ENCODE data around the gene OIT3.
"Not testable (repeated sequence)": the region's sequence is repeated elsewhere in the genome, so short reads cannot be mapped to it uniquely, and the experiment has no call there.

OIT3 gene

DNA sequence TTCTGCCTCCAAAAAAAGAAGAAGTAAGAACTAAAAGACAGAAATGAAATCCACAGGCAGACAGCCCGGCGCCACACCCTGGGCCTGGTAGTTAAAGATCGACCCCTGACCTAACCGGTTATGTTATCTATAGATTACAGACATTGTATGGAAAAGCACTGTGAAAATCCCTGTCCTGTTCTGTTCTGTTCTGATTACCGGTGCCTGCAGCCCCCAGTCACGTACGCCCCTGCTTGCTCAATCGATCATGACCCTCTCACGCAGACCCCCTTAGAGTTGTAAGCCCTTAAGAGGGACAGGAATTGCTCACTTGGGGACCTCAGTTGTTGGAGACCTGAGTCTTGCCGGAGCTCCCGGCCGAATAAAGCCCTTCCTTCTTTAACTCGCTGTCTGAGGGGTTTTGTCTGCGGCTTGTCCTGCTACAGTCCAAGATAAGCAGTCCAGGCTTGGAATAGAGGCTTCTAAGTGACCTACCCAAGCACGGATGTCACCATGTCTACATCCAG is 10.5 kb downstream of the OIT3 start:
- DNase-seq (ENCODE audit: low read depth in 3 of 3) = not testable (repeated sequence)

DNA sequence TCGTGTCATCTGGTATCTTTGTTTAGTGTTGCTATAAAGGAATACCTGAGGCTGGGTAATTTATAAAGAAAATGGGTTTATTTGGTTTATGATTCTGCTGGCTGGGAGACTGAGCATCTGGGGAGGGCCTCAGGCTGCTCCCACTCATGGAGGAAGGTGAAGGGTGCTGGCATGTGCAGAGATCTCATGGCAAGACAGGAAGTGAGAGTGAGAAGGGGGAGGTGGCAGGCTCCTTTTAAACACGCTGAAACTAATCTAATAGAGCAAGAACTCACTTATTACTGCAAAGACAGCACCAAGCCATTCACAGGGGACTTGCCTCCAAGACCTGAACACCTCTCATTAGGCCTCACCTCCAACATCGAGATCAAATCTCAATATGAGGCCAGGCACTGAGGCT is 11.3 kb downstream of the OIT3 start:
- DNase-seq (ENCODE audit: low read depth in 3 of 3) = no peak

DNA sequence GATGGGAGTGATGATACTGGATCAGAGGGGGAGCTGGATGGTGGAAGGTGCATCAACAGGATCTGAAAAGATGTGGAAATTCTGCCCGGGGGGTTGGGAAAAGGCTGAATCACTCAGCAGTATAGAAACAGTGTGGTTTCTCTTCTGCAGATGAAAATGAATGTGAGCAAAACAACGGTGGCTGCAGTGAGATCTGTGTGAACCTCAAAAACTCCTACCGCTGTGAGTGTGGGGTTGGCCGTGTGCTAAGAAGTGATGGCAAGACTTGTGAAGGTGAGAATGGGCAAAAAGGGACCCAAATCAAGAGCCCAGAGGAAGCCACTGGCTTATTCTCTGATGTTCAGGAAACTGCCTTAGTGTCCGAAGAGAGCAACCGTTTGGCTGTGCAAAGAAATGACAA is 12.9 kb downstream of the OIT3 start:
- DNase-seq (ENCODE audit: low read depth in 3 of 3) = no peak

DNA sequence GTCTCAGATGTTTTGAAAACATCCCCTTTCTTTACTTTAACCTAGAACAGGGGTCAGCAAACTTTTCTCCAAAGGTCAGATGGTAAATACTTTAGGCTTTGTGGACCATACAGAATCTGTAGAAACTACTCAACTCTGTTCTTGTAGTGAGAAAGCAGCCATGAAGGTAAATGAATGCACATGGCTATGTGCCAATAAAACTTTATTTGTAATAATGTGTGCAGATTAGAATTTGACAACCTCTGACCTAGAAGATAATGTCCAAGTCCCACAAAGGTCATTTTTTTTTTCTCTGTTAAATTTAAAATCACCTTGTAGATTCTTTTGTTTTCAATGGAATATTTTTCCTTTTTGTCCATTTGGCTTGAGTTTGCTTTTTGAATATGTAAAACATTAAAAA is 17.2 kb downstream of the OIT3 start:
- no peak for DNase-seq (ENCODE audit: low read depth in 3 of 3)

DNA sequence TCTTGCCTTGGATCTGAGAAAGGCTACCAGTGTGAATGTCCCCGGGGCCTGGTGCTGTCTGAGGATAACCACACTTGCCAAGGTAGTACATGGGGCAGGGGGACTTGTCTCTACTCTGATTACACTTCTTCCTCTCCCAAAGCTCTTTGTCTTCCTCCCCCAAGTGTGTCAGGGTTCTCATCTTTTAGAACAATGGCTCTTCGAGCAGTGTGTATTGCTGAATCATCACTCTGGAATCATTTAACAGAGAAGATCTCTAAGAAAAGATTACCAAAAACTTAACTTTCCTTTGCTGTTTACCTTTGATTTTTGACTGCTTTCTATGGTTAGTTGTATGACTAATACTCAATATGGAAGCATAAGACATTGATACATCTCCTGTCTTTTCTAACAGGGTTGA is 18.2 kb downstream of the OIT3 start:
- no peak for DNase-seq (ENCODE audit: low read depth in 3 of 3)

DNA sequence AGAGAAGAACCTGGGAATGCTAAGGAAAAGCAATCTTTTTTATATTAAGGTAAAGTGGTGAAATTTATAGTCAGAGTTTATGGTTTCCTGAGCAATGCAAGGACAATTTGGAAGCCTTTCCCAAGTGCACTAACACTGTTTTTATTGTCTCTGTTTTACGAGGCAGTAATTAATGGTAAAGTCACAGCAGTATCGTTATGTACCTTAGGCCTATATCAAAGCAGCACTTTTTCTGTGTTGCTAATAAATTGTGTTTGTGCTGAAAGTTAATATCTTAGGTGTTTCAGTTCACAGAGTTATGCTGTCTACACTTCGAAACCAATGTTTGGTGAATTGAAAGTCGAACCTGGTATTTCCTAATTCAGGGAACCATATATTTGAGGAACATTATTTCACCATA is 19.2 kb downstream of the OIT3 start:
- DNase-seq (ENCODE audit: low read depth in 3 of 3) = no peak

DNA sequence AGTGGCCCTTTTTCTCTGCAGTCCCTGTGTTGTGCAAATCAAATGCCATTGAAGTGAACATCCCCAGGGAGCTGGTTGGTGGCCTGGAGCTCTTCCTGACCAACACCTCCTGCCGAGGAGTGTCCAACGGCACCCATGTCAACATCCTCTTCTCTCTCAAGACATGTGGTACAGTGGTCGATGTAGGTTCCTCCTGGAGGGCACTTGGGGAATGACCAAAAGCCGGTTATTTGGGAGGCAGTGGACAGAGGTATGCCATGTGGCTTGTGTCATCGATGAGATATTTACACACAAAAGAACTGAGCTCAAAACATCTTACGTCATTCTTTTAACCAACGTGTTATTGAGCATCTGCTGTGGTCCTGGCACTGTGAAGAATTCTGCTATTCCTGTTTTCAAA is 19.7 kb downstream of the OIT3 start:
- DNase-seq (ENCODE audit: low read depth in 3 of 3) = no peak

DNA sequence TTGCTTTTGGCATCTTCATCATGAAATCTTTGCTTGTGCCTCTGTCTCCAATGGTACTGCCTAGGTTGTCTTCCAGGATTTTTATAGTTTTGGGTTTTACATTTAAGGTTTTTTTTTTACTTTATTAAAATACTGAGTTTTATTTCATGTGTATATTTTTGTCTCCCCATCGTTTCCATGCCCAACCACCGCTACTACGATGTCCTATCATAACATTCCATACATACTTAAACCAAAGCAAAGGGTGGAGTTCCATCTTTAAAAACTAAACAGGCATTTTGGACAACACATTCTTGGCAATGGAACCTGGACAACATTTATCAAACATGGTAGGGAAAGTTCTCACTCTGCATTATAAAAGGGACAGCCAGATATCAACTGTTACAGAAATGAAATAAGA is 23.7 kb downstream of the OIT3 start:
- DNase-seq (ENCODE audit: low read depth in 3 of 3) = not testable (repeated sequence)

DNA sequence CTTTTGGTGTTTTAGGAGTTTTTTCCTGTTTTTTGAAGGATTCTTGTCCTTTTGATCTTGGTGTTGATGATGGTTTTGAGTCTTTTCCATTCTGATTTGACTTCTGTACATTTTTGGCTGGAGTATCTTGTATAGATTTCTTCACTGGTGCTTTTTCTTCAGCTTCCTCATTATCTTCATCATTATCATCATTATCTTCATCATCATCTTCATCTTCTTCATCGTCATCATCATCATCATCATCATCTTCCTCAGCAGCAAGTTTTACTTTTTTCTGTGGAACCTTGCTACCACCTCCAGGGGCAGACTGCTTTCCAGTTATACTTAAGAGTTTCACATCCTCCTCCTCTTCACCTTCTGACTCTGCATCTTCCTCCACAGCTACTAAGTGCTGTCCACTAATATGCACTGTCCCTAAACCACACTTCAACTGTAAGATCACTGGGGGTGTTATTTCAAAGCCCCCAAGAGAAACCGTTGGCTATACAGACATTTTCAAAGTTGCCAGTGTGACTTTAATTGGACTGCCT is 24.3 kb downstream of the OIT3 start:
- not testable (repeated sequence) for DNase-seq (ENCODE audit: low read depth in 3 of 3)

DNA sequence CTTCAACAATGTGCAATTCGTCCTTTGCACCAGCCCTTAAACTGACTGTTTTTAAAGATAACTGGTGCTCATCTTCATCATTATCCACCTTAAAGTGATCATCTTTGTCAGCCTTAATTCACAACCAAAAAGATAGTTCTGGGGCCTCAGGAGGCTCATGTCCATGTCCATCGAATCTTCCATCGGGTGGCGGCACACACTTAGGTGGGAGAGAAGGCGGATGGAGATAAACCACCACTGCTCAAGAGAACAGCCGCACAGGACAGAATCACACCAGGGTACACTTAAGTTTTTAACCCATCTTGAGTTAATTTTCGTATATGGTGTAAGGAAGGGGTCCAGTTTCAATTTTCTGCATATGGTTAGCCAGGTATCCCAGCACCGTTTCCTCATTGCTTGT is 24.8 kb downstream of the OIT3 start:
- no peak for DNase-seq (ENCODE audit: low read depth in 3 of 3)

DNA sequence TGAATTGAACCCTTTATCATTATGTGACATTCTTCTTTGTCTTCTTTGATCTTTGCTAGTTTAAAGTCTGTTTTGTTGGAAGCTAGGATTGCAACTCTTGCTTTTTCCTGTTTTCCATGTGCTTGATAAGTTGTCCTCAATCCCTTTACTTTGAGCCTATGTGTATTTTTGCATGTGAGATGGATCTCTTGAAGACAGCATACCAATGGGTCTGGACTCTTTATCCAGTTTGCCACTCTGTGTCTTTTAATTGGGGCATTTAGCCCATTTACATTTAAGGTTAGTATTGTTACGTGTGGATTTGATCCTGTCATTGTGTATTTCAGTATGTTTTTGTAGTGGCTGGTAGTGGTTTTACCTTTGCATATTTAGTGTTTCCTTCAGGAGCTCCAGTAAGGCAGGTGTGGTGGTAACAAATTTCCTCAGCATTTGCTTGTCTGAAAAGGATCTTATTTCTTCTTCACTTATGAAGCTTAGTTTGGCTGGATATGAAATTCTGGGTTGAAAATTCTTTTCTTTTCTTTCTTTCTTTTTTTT is 27.7 kb downstream of the OIT3 start:
- not testable (repeated sequence) for DNase-seq (ENCODE audit: low read depth in 3 of 3)

DNA sequence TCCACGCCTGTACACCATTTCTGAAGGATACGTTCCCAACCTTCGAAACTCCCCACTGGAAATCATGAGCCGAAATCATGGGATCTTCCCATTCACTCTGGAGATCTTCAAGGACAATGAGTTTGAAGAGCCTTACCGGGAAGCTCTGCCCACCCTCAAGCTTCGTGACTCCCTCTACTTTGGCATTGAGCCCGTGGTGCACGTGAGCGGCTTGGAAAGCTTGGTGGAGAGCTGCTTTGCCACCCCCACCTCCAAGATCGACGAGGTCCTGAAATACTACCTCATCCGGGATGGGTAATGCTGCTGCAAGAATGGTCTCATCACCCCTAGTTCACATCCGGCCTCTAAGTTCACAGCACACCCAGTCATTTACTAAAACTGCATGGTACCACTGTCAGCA is 30.8 kb downstream of the OIT3 start:
- DNase-seq (ENCODE audit: low read depth in 3 of 3) = no peak

DNA sequence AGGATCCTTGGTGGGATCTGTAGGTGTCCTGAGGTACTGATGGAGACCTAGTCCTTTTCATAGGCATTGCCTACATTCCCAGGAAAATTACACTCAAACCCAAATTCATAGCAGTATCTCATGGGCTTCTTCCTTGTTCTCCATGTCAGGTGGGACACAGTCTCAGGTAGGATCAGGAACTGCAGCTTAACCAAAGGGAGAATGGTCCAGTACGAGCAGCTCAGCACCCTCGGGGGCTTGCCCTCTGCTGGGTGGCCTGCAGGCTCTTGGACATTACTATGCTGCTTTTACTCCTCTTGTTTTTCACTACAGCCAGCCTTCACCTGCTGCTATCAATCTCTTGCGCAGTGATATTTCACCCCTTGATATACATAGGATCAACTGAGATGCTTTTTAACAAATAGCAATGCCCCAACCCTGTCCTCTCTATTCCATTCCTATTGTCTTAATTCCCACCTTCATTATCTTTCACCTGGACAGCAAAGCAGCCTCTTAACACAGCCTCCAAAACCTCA is 32.5 kb downstream of the OIT3 start:
- DNase-seq (ENCODE audit: low read depth in 3 of 3) = no peak

DNA sequence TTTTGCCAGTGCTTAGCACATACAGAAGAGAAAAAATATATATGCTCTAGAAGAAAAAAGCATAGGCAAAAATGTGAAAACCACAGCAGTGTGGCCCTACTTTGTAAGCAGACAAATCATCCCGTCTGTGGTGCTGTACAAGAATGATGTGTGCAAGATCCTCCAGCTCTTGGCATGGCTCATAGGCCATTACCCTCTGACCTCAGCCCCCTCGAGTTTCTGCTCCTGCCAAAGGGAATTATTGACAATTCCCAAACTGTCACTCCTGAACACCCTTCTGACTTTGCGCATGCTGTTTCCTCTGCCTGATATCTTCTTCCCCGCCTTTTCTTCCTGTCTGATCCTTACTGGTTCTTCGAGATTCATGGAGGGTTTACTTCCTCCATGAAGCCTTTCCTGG is 33.9 kb downstream of the OIT3 start:
- no peak for DNase-seq (ENCODE audit: low read depth in 3 of 3)

DNA sequence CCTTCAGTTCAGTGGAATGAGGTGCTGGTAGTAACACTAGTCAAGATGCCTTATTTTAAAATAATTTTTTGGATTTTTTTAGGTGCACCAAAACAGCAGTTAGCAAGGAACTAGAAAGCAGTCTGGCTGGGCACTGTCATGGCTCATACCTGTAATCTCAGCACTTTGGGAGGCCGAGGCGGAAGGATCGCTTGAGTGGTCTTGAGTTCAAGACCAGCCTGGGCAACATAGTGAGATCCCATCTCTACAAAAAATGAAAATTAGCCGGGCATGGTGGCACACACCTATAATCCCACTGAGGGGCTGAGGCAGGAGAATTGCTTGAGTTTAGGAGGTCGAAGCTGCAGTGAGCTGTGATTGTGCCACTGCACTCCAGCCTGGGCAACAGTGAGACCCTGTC is 35.3 kb downstream of the OIT3 start:
- no peak for DNase-seq (ENCODE audit: low read depth in 3 of 3)

DNA sequence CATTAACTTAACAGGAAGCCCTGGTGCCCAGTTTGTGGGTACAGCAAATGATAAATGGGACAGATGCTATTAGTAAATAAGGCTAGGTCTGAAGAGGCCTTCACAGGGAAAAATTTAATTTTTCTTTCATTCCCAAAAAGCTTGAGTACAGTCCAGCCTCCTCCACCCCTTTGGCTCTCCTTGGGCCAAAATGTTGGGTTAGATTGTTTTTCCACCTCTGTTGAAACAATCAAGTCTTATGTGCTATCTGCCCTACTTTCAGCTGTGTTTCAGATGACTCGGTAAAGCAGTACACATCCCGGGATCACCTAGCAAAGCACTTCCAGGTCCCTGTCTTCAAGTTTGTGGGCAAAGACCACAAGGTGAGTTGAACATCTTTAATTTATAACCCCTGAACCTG is 36.7 kb downstream of the OIT3 start:
- no peak for DNase-seq (ENCODE audit: low read depth in 3 of 3)

DNA sequence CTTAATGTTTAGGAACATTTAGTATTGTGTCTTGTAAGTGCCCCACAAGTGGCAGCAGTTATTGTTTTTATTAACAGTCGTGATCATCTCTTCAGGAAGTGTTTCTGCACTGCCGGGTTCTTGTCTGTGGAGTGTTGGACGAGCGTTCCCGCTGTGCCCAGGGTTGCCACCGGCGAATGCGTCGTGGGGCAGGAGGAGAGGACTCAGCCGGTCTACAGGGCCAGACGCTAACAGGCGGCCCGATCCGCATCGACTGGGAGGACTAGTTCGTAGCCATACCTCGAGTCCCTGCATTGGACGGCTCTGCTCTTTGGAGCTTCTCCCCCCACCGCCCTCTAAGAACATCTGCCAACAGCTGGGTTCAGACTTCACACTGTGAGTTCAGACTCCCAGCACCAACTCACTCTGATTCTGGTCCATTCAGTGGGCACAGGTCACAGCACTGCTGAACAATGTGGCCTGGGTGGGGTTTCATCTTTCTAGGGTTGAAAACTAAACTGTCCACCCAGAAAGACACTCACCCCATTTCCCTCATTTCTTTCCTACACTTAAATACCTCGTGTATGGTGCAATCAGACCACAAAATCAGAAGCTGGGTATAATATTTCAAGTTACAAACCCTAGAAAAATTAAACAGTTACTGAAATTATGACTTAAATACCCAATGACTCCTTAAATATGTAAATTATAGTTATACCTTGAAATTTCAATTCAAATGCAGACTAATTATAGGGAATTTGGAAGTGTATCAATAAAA is 38.9 kb downstream of the OIT3 start:
- DNase-seq (ENCODE audit: low read depth in 3 of 3) = no peak

DNA sequence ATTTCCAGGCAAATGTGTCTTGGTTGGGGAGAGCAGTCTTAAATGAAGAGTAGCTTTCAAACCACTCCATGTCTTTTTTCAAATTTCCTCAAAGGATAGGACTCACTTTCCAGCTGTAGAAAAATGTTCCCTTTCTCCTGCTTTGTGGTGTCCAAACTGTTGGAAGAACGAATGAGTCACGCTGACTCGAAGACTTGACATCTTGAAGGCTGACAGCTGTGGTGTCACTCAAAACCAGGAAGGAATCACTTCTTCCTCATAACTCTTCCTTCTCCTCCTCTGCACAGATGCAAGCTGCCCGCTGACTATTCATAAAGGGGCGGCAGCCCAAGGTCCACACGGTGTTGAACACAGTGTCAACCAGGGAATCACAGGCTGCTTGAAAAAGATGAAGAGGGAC is 41.8 kb downstream of the OIT3 start:
- no peak for DNase-seq (ENCODE audit: low read depth in 3 of 3)

DNA sequence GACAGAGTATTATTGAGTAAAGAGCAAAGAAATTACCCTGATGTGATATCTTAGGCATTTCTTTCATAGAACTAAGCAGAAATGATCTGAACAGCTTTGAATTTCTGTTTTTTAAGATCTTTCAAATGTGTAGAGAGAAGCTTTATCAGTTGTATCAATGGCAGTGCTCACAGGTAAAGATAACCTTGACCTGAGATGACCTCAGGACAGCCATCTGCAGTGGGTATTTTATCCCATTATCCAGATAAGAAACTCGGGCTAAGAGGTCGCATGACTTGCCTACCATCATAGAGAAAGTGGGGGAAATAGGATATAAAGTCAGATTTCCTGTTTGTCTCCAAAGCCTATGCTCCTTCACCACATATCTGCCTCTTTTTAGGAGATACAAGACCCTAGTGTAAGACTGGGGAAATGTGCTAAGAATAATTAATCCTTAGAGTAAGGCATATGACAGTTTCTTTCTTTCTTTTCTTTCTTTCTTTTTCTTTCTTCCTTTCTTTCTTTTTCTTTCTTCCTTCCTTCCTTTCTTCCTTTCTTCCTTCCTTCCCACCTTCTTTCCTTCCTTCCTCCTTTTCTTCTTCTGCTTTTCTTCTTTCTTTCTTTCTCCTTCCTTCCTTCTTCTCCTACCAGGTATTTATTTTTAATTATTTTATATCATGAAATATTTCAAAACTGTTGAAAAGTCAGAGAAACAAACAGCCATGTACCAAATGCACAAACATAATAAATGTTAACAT is 50.1 kb downstream of the OIT3 start:
- DNase-seq (ENCODE audit: low read depth in 3 of 3) = no peak

DNA sequence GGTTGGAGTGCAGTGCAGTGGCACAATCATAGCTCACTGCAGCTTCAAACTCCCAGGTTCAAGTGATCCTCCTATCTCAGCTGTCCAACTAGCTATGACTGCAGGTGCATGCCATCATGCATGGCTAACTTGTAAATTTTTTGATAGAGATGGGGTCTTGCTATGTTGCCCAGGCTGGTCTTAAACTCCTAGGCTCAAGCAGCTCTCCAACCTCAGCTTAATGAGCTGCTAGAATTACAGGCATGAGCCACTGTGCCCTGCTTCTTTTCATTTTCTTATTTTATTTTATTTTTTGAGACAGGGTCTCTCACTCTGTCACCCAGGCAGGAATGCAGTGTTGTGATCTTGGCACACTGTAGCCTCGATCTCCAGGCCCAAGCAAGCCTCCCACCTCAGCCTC is 53.4 kb downstream of the OIT3 start:
- DNase-seq (ENCODE audit: low read depth in 3 of 3) = no peak

DNA sequence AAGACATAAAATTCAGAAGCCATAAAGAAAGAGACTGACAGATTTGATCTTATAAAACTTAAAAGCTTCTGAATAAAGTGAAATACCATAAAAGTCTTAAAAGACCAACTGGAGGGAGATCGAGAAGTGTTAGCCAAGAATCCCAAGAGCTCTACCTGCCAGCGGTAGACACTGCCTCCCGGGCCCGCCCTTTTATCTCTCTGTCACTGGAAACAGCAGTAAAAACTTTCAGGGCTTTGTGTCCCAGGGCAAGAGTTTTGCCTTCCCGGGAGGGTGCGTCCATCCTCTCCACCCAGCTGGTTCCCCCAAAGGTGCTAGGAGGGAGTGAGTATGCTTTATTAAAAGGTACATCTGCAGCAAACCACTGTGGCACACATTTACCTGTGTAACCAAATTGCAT is 55.2 kb downstream of the OIT3 start:
- DNase-seq (ENCODE audit: low read depth in 3 of 3) = no peak

DNA sequence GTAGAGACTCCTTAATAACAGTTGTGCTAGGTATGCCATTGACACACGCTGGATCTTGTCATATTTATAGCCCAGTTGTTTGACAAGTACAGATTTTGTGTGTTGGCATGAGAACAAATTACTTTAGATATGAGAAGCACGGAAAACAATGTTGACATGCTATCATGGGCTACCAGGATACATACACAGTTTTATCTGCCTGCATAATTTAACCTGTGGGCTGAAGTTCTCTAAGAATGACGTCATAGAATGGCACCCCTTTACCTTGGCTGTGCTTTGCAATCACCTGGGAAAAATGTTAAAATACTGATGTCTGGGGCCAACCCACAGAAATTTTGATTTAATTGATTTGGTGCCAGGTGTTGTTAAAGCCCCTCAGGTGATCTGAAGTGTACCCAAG is 58.2 kb downstream of the OIT3 start:
- DNase-seq (ENCODE audit: low read depth in 3 of 3) = no peak

DNA sequence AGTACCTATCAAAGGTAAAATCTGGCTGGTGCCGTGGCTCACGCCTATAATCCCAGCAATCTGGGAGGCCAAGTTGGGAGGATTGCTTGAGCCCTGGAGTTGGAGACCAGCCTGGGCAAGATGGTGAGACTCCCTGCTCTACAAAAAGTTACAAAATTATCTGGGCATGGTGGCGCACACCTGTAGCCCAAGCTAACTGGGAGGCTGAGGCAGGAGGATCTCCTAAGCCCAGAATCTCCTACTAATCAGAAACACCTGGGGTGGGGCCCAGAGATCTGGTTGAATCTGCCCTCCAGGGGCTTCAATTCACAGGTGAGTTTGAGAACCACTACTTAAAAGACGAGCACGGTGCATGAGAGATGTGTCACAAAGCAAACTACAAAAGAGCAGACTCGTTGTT is 58.6 kb downstream of the OIT3 start:
- no peak for DNase-seq (ENCODE audit: low read depth in 3 of 3)

Data from stimulated activated CD4-positive, alpha-beta T cell treated with anti-CD3 and anti-CD28 coated beads, TNF-alpha, amount 100 ng/mL, for 48 hours (primary cell).